Stimulated activated CD4-positive, alpha-beta T cell treated with anti-CD3 and anti-CD28 coated beads, Interleukin-1b, Interleukin-23, amount 100 ng/mL, for 48 hours (primary cell): Measurements from ENCODE around the gene COG7.
"Not testable (repeated sequence)": the region's sequence is repeated elsewhere in the genome, so short reads cannot be mapped to it uniquely, and the experiment has no call there.

Experiments used
- DNase-seq: peaks from one replicate; pipeline ENCODE4 v3.0.0-alpha.2; 2020

Gene COG7

GRCh38 chr16:23466162-23466885 is 13.3 kb upstream of the COG7 start:
- DNase-seq = peak; percentile 8

GRCh38 chr16:23465179-23465578 is 12.2 kb upstream of the COG7 start:
- DNase-seq = no peak

GRCh38 chr16:23464196-23464595 is 11.2 kb upstream of the COG7 start:
- DNase-seq = no peak

GRCh38 chr16:23462994-23463393 is 10.0 kb upstream of the COG7 start:
- not testable (repeated sequence) for DNase-seq

GRCh38 chr16:23453338-23454052 is 506 bp upstream of the COG7 start:
- no peak for DNase-seq

- no peak for DNase-seq
These were observed 793 bp downstream of the COG7 start for GRCh38 chr16:23452221-23452571.

GRCh38 chr16:23448392-23448791 is 4.6 kb downstream of the COG7 start:
- no peak for DNase-seq

- DNase-seq = not testable (repeated sequence)
These were observed 15.4 kb downstream of the COG7 start for GRCh38 chr16:23437542-23437941.

GRCh38 chr16:23436951-23437350 is 16.0 kb downstream of the COG7 start:
- no peak for DNase-seq

- DNase-seq = peak; percentile 56
These were observed 17.5 kb downstream of the COG7 start for GRCh38 chr16:23435500-23435899.

- DNase-seq = no peak
These were observed 18.6 kb downstream of the COG7 start for GRCh38 chr16:23434380-23434779.

GRCh38 chr16:23433261-23433920 is 19.6 kb downstream of the COG7 start:
- no peak for DNase-seq

GRCh38 chr16:23432176-23433128 is 20.5 kb downstream of the COG7 start:
- no peak for DNase-seq

GRCh38 chr16:23428351-23428750 is 24.6 kb downstream of the COG7 start:
- no peak for DNase-seq

GRCh38 chr16:23424292-23424958 is 28.6 kb downstream of the COG7 start:
- no peak for DNase-seq

GRCh38 chr16:23423496-23424049 is 29.4 kb downstream of the COG7 start:
- DNase-seq = no peak

- DNase-seq = no peak
These were observed 33.0 kb downstream of the COG7 start for GRCh38 chr16:23420011-23420410.

GRCh38 chr16:23416816-23417215 is 36.2 kb downstream of the COG7 start:
- no peak for DNase-seq

- DNase-seq = no peak
These were observed 38.3 kb downstream of the COG7 start for GRCh38 chr16:23414731-23415130.

GRCh38 chr16:23410176-23410575 is 42.8 kb downstream of the COG7 start:
- DNase-seq = no peak

- DNase-seq = no peak
These were observed 43.5 kb downstream of the COG7 start for GRCh38 chr16:23409522-23409921.

GRCh38 chr16:23408823-23409298 is 44.1 kb downstream of the COG7 start:
- DNase-seq = no peak
